SU-DHL-6 (cell line): Measurements from ENCODE around the gene CDHR4.
"Not testable (repeated sequence)": the region's sequence is repeated elsewhere in the genome, so short reads cannot be mapped to it uniquely, and the experiment has no call there.

Experiments used
- H2AFZ ChIP-seq: fragments of 200-600 bp; sonication (generic); 2 replicates; pipeline ENCODE4 v1.6.1; 2014; ENCODE audit warnings: low read depth, mild to moderate bottlenecking, moderate library complexity, mixed read lengths, antibody characterized with exemption, low read length; ENCODE audit not compliant: severe bottlenecking
- H3F3A ChIP-seq: fragments of 200-600 bp; shearing (Covaris generic); 2 replicates; pipeline ENCODE4 v1.6.0; 2016; ENCODE audit warnings: antibody characterized with exemption, mild to moderate bottlenecking; ENCODE audit not compliant: insufficient read depth
- H3K27ac ChIP-seq: fragments of 200-600 bp; sonication (generic); 2 replicates; pipeline ENCODE4 v1.5.1; 2016; ENCODE audit warnings: low read depth, mild to moderate bottlenecking, low read length, moderate library complexity, mixed read lengths
- H3K27me3 ChIP-seq: fragments of 200-600 bp; sonication (generic), shearing (Covaris generic); 2 replicates; pipeline ENCODE4 v1.6.0; 2014; ENCODE audit warnings: mild to moderate bottlenecking, low read length
- H3K36me3 ChIP-seq: fragments of 200-600 bp; sonication (generic); 2 replicates; pipeline ENCODE4 v1.6.1; 2014; ENCODE audit warnings: mild to moderate bottlenecking, low read length, mixed read lengths
- H3K4me2 ChIP-seq: fragments of 300-600, 200-600 bp; shearing (Covaris generic), sonication (generic); 2 replicates; pipeline ENCODE4 v1.6.0; 2014; ENCODE audit warnings: low read length, low read depth, mild to moderate bottlenecking; ENCODE audit not compliant: poor library complexity, severe bottlenecking
- H3K4me3 ChIP-seq: fragments of 200-600 bp; sonication (generic); 2 replicates; pipeline ENCODE4 v1.5.1; 2014; ENCODE audit warnings: antibody characterized with exemption, low read length, mild to moderate bottlenecking, mixed read lengths; ENCODE audit not compliant: insufficient read depth, poor library complexity, severe bottlenecking
- H3K79me2 ChIP-seq: fragments of 200-600 bp; sonication (generic); 2 replicates; pipeline ENCODE4 v1.6.1; 2014; ENCODE audit warnings: mild to moderate bottlenecking, low read length, moderate library complexity; ENCODE audit not compliant: insufficient read depth
- H3K9ac ChIP-seq: fragments of 200-600 bp; sonication (generic); 2 replicates; pipeline ENCODE4 v1.7.0; 2014; ENCODE audit warnings: mild to moderate bottlenecking, low read length
- H3K9me2 ChIP-seq: fragments of 200-600 bp; sonication (generic); replicated peaks from 2 replicates; pipeline ENCODE4 v1.6.1; 2014; ENCODE audit warnings: low read length; ENCODE audit not compliant: insufficient read depth
- H3K9me3 ChIP-seq: fragments of 200-600 bp; sonication (generic); 2 replicates; pipeline ENCODE4 v1.6.1; 2014; ENCODE audit warnings: low read length, mixed read lengths; ENCODE audit not compliant: insufficient read depth
- H4K20me1 ChIP-seq: fragments of 200-600 bp; sonication (generic); 2 replicates; pipeline ENCODE4 v1.6.1; 2014; ENCODE audit warnings: low read depth, mild to moderate bottlenecking, antibody characterized with exemption, low read length, moderate library complexity, mixed read lengths
- CTCF ChIP-seq: fragments of 200-600 bp; sonication (generic); IDR thresholded peaks from one replicate; pipeline ENCODE4 v1.5.1; 2017; ENCODE audit warnings: antibody characterized with exemption, mild to moderate bottlenecking, low read length, moderate library complexity; ENCODE audit not compliant: insufficient read depth, poor library complexity, severe bottlenecking
- EZH2phosphoT487 ChIP-seq: fragments of 200-600 bp; sonication (generic), shearing (Covaris generic); conservative IDR thresholded peaks from 2 replicates; pipeline ENCODE4 v1.6.1; 2018; ENCODE audit warnings: mild to moderate bottlenecking, antibody characterized with exemption, low read length, moderate library complexity, mixed read lengths

CDHR4 gene

GRCh38 chr3:49786357-49787181, 13.1 kb downstream of the CDHR4 start, which contains the start of gene IP6K1:
Gene IP6K1, minus strand, starts transcription at chr3:49786542. Its CDS starts 38,502 bp downstream, at chr3:49748040.
- Histone ChIP-seq H4K20me1 (no peaks in the 10 kb centered on the region), H3K36me3 (no peaks in the 10 kb centered on the region), H3K9me3 (no peaks in the 10 kb centered on the region), H3K27me3 (no peaks in the 10 kb centered on the region), H3K79me2 (peaks cover 18% of the 10 kb centered on the region), H3K27ac (no peak within 1 kb of the TSS), H3F3A (no peaks in the 10 kb centered on the region), H2AFZ (peak within 1 kb of the TSS; percentile 85), H3K9me2 (no peaks in the 10 kb centered on the region), H3K4me3 (peak within 1 kb of the TSS; percentile 77), H3K9ac (peak within 1 kb of the TSS; percentile 75), H3K4me2 (peak within 1 kb of the TSS; percentile 85)
- TF ChIP-seq CTCF (no peak), EZH2phosphoT487 (no peak)

- peak overlapping the region; percentile 75 for H3K9ac ChIP-seq
- peaks cover 19% of the 10 kb centered on the region for H3K79me2 ChIP-seq
- no peaks in the 10 kb centered on the region for H3K27me3 ChIP-seq
- no peaks in the 10 kb centered on the region for H3K9me2 ChIP-seq
- H2AFZ ChIP-seq = peak overlapping the region; percentile 73
- no peaks in the 10 kb centered on the region for H4K20me1 ChIP-seq
- no peaks in the 10 kb centered on the region for H3K36me3 ChIP-seq
- TF ChIP-seq CTCF (no peak), EZH2phosphoT487 (no peak)
- H3F3A ChIP-seq = no peaks in the 10 kb centered on the region
- H3K4me3 ChIP-seq = peak overlapping the region; percentile 77
- H3K9me3 ChIP-seq = no peaks in the 10 kb centered on the region
- H3K27ac ChIP-seq = no peak overlapping the region
- H3K4me2 ChIP-seq = peak overlapping the region; percentile 85
These were observed 13.9 kb downstream of the CDHR4 start for GRCh38 chr3:49785565-49786356.

- H2AFZ ChIP-seq, H4K20me1 ChIP-seq, H3K27ac ChIP-seq, H3F3A ChIP-seq, H3K4me3 ChIP-seq, H3K9me2 ChIP-seq, H3K4me2 ChIP-seq, H3K27me3 ChIP-seq, H3K36me3 ChIP-seq, H3K9me3 ChIP-seq, H3K9ac ChIP-seq: not testable (repeated sequence)
- H3K79me2 ChIP-seq = peaks cover 32% of the 10 kb centered on the region
These were observed 17.4 kb downstream of the CDHR4 start for GRCh38 chr3:49782277-49782676.
